Measurements from ENCODE around the gene CLPSL2. TPM values are rescaled to one million over a fixed set of nuclear protein-coding genes. Genes with fewer than 3 reads are reported as not detected.

The CLPSL2 gene
- total RNA-seq, 4 donors from 2014 or later = not detected

DNA sequence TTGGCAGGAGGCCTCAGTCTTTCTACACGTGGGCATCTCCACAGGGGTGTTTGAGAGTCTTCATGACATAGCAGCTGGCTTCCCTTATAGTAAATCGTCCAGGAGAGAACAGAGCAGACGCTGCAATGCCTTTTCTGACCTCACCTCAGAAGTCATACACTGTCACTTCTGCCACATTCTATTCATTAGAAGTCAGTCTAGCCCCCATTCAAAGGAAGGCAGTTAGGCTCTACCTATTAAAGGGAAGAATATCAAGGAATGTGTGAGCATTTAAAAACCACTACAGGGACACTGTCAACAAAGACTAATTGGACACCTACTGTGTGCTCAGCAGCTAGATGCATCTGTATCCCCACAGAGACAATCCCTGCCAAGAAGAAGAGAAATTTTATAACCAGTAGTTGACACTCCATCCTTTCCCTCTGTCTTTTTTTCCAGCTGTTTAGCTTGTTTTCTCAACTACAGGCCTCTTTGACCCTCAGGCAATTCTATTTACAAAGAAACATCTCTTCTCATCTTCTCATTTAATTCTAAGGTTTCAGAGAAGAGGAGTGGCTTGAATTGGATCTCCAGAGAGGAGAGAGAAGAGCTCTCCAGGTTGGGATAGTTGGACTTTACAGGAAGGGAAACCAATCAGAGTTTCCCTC, 21.0 kb upstream of the CLPSL2 start:
- H3K4me1 ChIP-seq = no peaks in the 10 kb centered on the region
- WGBS, 2 donors = 21 to 23% methylated on average over 3 of the region's 3 CpGs
- no peak overlapping the region for H3K4me3 ChIP-seq
- H3K27me3 ChIP-seq = peaks cover 0 to 6% of the 10 kb centered on the region in 2 donors
- TF ChIP-seq EP300 (IDR thresholded peaks at IDR 0.05) (no peak), POLR2A (IDR thresholded peaks at IDR 0.05) (no peak)
- TF ChIP-seq, protein P1, sequence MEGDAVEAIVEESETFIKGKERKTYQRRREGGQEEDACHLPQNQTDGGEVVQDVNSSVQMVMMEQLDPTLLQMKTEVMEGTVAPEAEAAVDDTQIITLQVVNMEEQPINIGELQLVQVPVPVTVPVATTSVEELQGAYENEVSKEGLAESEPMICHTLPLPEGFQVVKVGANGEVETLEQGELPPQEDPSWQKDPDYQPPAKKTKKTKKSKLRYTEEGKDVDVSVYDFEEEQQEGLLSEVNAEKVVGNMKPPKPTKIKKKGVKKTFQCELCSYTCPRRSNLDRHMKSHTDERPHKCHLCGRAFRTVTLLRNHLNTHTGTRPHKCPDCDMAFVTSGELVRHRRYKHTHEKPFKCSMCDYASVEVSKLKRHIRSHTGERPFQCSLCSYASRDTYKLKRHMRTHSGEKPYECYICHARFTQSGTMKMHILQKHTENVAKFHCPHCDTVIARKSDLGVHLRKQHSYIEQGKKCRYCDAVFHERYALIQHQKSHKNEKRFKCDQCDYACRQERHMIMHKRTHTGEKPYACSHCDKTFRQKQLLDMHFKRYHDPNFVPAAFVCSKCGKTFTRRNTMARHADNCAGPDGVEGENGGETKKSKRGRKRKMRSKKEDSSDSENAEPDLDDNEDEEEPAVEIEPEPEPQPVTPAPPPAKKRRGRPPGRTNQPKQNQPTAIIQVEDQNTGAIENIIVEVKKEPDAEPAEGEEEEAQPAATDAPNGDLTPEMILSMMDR (IDR thresholded peaks at IDR 0.05) = no peak
- no peak overlapping the region for H3K27ac ChIP-seq
- no peak for DNase-seq (ENCODE audit: low spot score in 2 of 2)
- H3K36me3 ChIP-seq = no peaks in the 10 kb centered on the region
- H3K9me3 ChIP-seq = no peaks in the 10 kb centered on the region

DNA sequence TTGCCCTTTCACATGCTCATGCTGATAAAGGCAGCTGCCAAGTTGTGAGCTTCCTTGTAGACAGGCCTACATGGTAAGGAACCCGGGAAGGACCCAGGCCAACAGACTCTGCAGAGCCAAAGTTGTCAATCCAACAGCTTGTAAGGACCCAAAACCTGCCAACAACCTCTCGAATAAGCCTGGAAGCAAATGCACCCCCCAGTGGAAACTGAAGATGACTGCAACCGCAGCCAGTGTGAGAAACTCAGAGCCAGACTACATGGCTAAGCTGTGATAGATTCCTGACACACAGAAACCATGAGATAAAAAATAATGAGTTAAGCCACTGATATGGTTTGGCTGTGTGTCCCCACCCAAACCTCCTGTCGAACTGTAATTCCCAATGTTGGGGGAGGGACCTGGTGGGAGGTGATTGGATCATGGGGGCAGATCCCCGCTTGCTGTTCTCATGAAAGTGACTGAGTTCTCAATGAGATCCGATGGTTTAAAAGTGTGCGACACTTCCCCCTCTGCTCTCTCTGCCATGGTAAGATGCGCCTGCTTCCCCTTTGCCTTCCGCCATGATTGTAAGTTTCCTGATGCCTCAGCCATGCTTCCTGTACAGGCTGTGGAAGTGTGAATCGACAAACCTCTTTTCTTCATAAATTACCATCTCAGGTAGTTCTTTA, 18.8 kb upstream of the CLPSL2 start:
- no peaks in the 10 kb centered on the region for H3K9me3 ChIP-seq
- DNase-seq (ENCODE audit: low spot score in 2 of 2) = no peak
- WGBS, 2 donors = 45 to 55% methylated on average over 10 of the region's 10 CpGs
- no peak overlapping the region for H3K4me3 ChIP-seq
- H3K27me3 ChIP-seq = peaks cover 0 to 26% of the 10 kb centered on the region in 2 donors
- TF ChIP-seq POLR2A (IDR thresholded peaks at IDR 0.05) = no peak
- TF ChIP-seq, protein P1 (IDR thresholded peaks at IDR 0.05) = no peak
- TF ChIP-seq EP300 (IDR thresholded peaks at IDR 0.05) = no peak
- H3K4me1 ChIP-seq = no peaks in the 10 kb centered on the region
- no peak overlapping the region for H3K27ac ChIP-seq
- no peaks in the 10 kb centered on the region for H3K36me3 ChIP-seq

DNA sequence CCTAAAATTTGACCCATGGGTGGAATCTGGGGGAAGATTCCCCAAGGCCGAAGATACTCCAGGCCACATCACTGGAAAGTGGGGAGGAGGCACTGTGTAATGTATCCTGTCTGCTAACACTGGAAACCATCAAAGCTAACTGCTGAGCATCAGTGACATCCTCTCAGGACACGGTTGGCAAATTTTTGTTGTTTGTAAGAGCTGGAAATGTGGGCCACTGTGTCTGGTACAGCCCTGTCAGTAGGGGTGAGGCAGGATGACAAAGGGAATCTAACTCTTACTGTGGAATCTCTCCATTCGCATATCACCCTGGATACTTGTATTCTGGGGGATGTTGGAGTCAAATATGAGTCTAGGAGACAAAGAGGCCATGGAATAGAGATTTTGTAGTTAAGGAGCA, 17.0 kb upstream of the CLPSL2 start:
- H3K27me3 ChIP-seq = peaks cover 0 to 42% of the 10 kb centered on the region in 2 donors
- TF ChIP-seq EP300 (IDR thresholded peaks at IDR 0.05) = no peak
- DNase-seq (ENCODE audit: low spot score in 2 of 2) = no peak
- H3K4me1 ChIP-seq = peaks cover 0 to 3% (median 0%) of the 10 kb centered on the region in 4 donors
- no peak overlapping the region for H3K4me3 ChIP-seq
- no peaks in the 10 kb centered on the region for H3K9me3 ChIP-seq
- WGBS, 2 donors = 78% methylated on average over 3 of the region's 3 CpGs
- no peak overlapping the region for H3K27ac ChIP-seq
- no peaks in the 10 kb centered on the region for H3K36me3 ChIP-seq

DNA sequence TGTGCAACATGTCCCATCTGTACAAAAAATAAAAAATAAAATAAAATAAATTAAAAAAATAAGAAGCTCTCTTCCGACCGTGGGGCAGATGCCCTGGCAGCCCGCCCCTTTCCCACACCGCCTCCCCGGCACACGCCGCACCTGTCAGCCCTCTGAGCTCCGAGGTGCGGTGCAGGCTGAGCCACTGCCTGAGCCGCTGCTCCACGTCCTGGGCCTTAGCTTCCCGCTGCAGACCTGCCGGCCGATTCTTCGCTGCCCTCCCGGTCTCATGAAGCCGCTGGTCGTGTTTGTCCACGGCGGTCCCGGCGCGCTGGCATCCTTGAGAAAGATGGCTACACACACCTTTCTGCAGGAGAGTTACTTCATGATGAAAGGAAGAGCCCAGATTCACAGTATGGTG, 10.7 kb upstream of the CLPSL2 start:
- Histone ChIP-seq H3K36me3 (no peaks in the 10 kb centered on the region), H3K4me3 (no peak overlapping the region), H3K27ac (no peak overlapping the region), H3K9me3 (no peaks in the 10 kb centered on the region), H3K27me3 (peaks cover 0 to 50% of the 10 kb centered on the region in 2 donors), H3K4me1 (peaks cover 0 to 5% (median 0%) of the 10 kb centered on the region in 4 donors)
- TF ChIP-seq EP300 (IDR thresholded peaks at IDR 0.05) = no peak
- no peak for TF ChIP-seq POLR2A (IDR thresholded peaks at IDR 0.05)
- TF ChIP-seq, protein P1 (IDR thresholded peaks at IDR 0.05) = no peak
- 86 to 87% methylated on average over 23 of the region's 23 CpGs for WGBS, 2 donors
- DNase-seq (ENCODE audit: low spot score in 2 of 2) = no peak

DNA sequence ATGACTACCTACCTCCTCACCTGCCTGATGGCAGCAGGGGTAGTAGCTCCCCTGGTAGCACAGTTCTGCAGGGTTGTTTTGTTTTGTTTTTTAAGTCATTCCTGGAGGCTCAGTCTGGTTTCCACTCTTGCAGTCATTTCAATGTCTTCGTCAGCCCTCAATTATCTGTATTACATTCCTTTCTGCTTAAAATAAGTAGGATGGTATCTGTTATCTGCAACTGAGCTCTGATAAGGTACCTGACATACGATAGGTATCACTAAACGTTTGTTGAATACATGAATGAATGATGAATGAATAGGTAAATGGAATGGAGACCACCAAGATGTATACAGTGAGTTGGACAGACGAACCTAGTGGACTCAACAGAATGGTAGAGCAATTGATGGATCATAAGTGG, 7.2 kb upstream of the CLPSL2 start:
- no peak for DNase-seq (ENCODE audit: low spot score in 2 of 2)
- TF ChIP-seq POLR2A (IDR thresholded peaks at IDR 0.05) (no peak), EP300 (IDR thresholded peaks at IDR 0.05) (no peak)
- TF ChIP-seq, protein P1 (IDR thresholded peaks at IDR 0.05) = no peak
- Histone ChIP-seq H3K9me3 (no peaks in the 10 kb centered on the region), H3K4me1 (peaks cover 0 to 4% (median 0%) of the 10 kb centered on the region in 4 donors), H3K27me3 (peaks cover 0 to 37% of the 10 kb centered on the region in 2 donors), H3K4me3 (no peak overlapping the region), H3K27ac (no peak overlapping the region), H3K36me3 (no peaks in the 10 kb centered on the region)
- WGBS, 2 donors = 85% methylated on average over 4 of the region's 4 CpGs

Data from tibial nerve (tissue), 4 donors.